Chondrocyte (in vitro differentiated cells): Measurements from ENCODE around the gene CADPS2. TPM values are rescaled to one million over a fixed set of nuclear protein-coding genes. Genes with fewer than 3 reads are reported as not detected.

ENCODE experiments used
- DNase-seq: peaks from one replicate; pipeline ENCODE4 v3.0.0; 2021; ENCODE audit warnings: mixed read lengths, low spot score
- H3K27ac Mint-ChIP-seq: one replicate; pipeline ENCODE4 v1.8.0; 2021; ENCODE audit warnings: mild to moderate bottlenecking, moderate library complexity, mixed read lengths; ENCODE audit not compliant: unreplicated experiment
- H3K27me3 Mint-ChIP-seq: 2 replicates; pipeline ENCODE4 v1.8.0; 2021; ENCODE audit warnings: low read depth, mixed read lengths
- H3K36me3 Mint-ChIP-seq: 2 replicates; pipeline ENCODE4 v1.8.0; 2021; ENCODE audit warnings: low read depth, mixed read lengths
- H3K4me1 Mint-ChIP-seq: 2 replicates; pipeline ENCODE4 v1.8.0; 2021; ENCODE audit warnings: low read depth, mild to moderate bottlenecking, mixed read lengths
- H3K4me3 Mint-ChIP-seq: one replicate; pipeline ENCODE4 v1.8.0; 2021; ENCODE audit warnings: mild to moderate bottlenecking, moderate library complexity, mixed read lengths; ENCODE audit not compliant: unreplicated experiment
- H3K9me3 Mint-ChIP-seq: 2 replicates; pipeline ENCODE4 v1.8.0; 2021; ENCODE audit warnings: low read depth, mixed read lengths
- CTCF ChIP-seq: fragments of 200-600 bp; sonication (generic); IDR thresholded peaks from 2 replicates; pipeline ENCODE4 v1.5.0; 2021; ENCODE audit warnings: antibody characterized with exemption, mild to moderate bottlenecking, moderate library complexity
- total RNA-seq: library from RNA; stranded (reverse); gene quantifications from 3 replicates; pipeline ENCODE4 v1.2.1, GENCODE V29; 2021

The CADPS2 gene
- total RNA-seq, 1 donor from 2014 or later: 0.32 TPM

GRCh38 chr7:122306320-122307227 lies 579.7 kb downstream of the CADPS2 start:
- Mint-ChIP-seq H3K36me3 (no peaks in the 10 kb centered on the region), H3K27ac (no peak overlapping the region), H3K4me1 (peaks cover 35% of the 10 kb centered on the region)

GRCh38 chr7:122305475-122306319 lies 580.6 kb downstream of the CADPS2 start:
- peak overlapping the region; percentile 49 for H3K4me3 Mint-ChIP-seq
- no peak for TF ChIP-seq CTCF
- no peak overlapping the region for H3K27ac Mint-ChIP-seq
- peaks cover 27% of the 10 kb centered on the region for H3K4me1 Mint-ChIP-seq
- DNase-seq: peak; percentile 84
- no peaks in the 10 kb centered on the region for H3K36me3 Mint-ChIP-seq
- no peaks in the 10 kb centered on the region for H3K9me3 Mint-ChIP-seq
- peaks cover 86% of the 10 kb centered on the region for H3K27me3 Mint-ChIP-seq

More at GRCh38 chr7:122306320-122307227, 579.7 kb downstream of the CADPS2 start:
- peaks cover 86% of the 10 kb centered on the region for H3K27me3 Mint-ChIP-seq
- no peak overlapping the region for H3K4me3 Mint-ChIP-seq
- TF ChIP-seq CTCF: no peak
- H3K9me3 Mint-ChIP-seq: no peaks in the 10 kb centered on the region
- peak; percentile 66 for DNase-seq

- peaks cover 27% of the 10 kb centered on the region for H3K4me1 Mint-ChIP-seq
- H3K27ac Mint-ChIP-seq: no peak overlapping the region
These were observed 581.3 kb downstream of the CADPS2 start for GRCh38 chr7:122304996-122305421.

GRCh38 chr7:122304319-122304975 lies 581.8 kb downstream of the CADPS2 start, which contains the start of gene FEZF1:
Gene FEZF1, minus strand, starts transcription at chr7:122304750. Its CDS starts 313 bp downstream, at chr7:122304437.
- DNase-seq: peak; percentile 84
- H3K4me3 Mint-ChIP-seq: peak within 1 kb of the TSS; percentile 49

More at GRCh38 chr7:122304996-122305421, 581.3 kb downstream of the CADPS2 start:
- Mint-ChIP-seq H3K9me3 (no peaks in the 10 kb centered on the region), H3K36me3 (peaks cover under 1% of the 10 kb centered on the region), H3K27me3 (peaks cover 87% of the 10 kb centered on the region), H3K4me3 (no peak overlapping the region)
- no peak for TF ChIP-seq CTCF
- peak; percentile 75 for DNase-seq

More at GRCh38 chr7:122304319-122304975, 581.8 kb downstream of the CADPS2 start, which contains the start of gene FEZF1:
- H3K4me1 Mint-ChIP-seq: peaks cover 24% of the 10 kb centered on the region
- H3K27ac Mint-ChIP-seq: no peak within 1 kb of the TSS
- H3K9me3 Mint-ChIP-seq: no peaks in the 10 kb centered on the region
- peaks cover 2% of the 10 kb centered on the region for H3K36me3 Mint-ChIP-seq
- peaks cover 87% of the 10 kb centered on the region for H3K27me3 Mint-ChIP-seq
- TF ChIP-seq CTCF: no peak
